A673 (cell line): Measurements from ENCODE around the gene DNAJC6.

Experiments
- EZH2 ChIP-seq: fragments of 200-600 bp; sonication (generic); IDR thresholded peaks from 2 replicates; pipeline ENCODE4 v1.6.1; 2017; ENCODE audit warnings: borderline replicate concordance, low read depth, mild to moderate bottlenecking, mixed read lengths, antibody characterized with exemption, low read length; ENCODE audit not compliant: poor library complexity, severe bottlenecking
- TF ChIP-seq, protein P1 (sequence below): fragments of 300-800, 200-600 bp; sonication (generic); conservative IDR thresholded peaks from 2 replicates; pipeline ENCODE4 v1.5.1; 2017; ENCODE audit warnings: low read depth, mild to moderate bottlenecking, antibody characterized with exemption, low read length, moderate library complexity, mixed read lengths

DNA sequence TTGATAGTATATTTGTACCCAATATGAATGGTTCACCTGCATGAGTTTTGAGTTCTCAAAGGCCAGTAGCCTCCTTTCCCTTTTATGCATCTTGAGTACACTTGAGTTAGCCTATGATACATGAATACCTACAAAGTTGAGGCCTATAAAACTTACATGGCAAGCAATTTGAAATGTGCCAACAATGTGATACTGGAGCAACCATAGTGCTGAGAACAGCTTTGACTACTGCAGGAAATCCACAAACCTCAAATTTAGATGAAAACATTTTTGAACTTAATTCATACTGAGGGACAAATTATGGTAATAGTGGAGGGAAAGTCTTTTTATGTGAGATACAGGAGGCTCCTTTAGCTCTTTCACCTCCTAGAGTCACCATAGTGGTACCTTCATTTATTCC lies 148.5 kb downstream of the DNAJC6 start:
- TF ChIP-seq, protein P1, sequence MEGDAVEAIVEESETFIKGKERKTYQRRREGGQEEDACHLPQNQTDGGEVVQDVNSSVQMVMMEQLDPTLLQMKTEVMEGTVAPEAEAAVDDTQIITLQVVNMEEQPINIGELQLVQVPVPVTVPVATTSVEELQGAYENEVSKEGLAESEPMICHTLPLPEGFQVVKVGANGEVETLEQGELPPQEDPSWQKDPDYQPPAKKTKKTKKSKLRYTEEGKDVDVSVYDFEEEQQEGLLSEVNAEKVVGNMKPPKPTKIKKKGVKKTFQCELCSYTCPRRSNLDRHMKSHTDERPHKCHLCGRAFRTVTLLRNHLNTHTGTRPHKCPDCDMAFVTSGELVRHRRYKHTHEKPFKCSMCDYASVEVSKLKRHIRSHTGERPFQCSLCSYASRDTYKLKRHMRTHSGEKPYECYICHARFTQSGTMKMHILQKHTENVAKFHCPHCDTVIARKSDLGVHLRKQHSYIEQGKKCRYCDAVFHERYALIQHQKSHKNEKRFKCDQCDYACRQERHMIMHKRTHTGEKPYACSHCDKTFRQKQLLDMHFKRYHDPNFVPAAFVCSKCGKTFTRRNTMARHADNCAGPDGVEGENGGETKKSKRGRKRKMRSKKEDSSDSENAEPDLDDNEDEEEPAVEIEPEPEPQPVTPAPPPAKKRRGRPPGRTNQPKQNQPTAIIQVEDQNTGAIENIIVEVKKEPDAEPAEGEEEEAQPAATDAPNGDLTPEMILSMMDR: no peak
- no peak for TF ChIP-seq EZH2
